Measurements from ENCODE around the gene LRMDA. TPM values are rescaled to one million over a fixed set of nuclear protein-coding genes. Genes with fewer than 3 reads are reported as not detected.

Gene LRMDA
- total and polyA plus RNA-seq, 2 of the 4 experiments (the other 2 are of a cell fraction), result 0.07 TPM; not detected in 1

GRCh38 chr10:75765789-75766096 lies 334.3 kb downstream of the LRMDA start:
- no peaks in the 10 kb centered on the region for H4K20me1 ChIP-seq (ENCODE audit: insufficient read depth, low read length)
- no peaks in the 10 kb centered on the region for H3K36me3 ChIP-seq (ENCODE audit: control insufficient read depth, insufficient read depth, low read length)
- H2AFZ ChIP-seq (replicated peaks; ENCODE audit: low read length, poor library complexity), result no peak overlapping the region
- H3K18ac ChIP-seq (ENCODE audit: low read depth, low read length), result no peak overlapping the region
- H3K4me2 ChIP-seq (ENCODE audit: low read depth, low read length), result no peak overlapping the region
- intact Hi-C loops (cut with micrococcal nuclease), result no loop called here
- no CpG with 5 or more reads among the region's 5 CpGs for WGBS, 2 experiments (ENCODE audit: extremely low coverage in 2 of 2, insufficient read length in 1 of 2)
- no TSS peak for BruUV-seq (replicated peaks)
- no peak overlapping the region for H4K5ac ChIP-seq (ENCODE audit: low read depth, low read length)
- H3K9me3 ChIP-seq (ENCODE audit: control insufficient read depth, insufficient read depth, low read length), result no peaks in the 10 kb centered on the region
- H3K9ac ChIP-seq (ENCODE audit: low read depth, low read length), result no peak overlapping the region
- H2AK5ac ChIP-seq (ENCODE audit: low read depth, low read length), result no peak overlapping the region
- no peak overlapping the region for H3K23ac ChIP-seq (ENCODE audit: low read depth, low read length)
- ATAC-seq (ENCODE audit: low read depth) (no peak), DNase-seq (no peak)
- no peak overlapping the region for H2AK9ac ChIP-seq (replicated peaks; ENCODE audit: low read depth, low read length, poor library complexity)
- no peaks in the 10 kb centered on the region for H3K79me1 ChIP-seq (ENCODE audit: low read depth in 1 of 2, low read length in 2 of 2)
- H2BK15ac ChIP-seq (ENCODE audit: low read depth, low read length), result no peak overlapping the region
- H3K27ac ChIP-seq (ENCODE audit: insufficient read depth, low read length), result no peak overlapping the region
- no peaks in the 10 kb centered on the region for H3K4me1 ChIP-seq (ENCODE audit: control insufficient read depth, insufficient read depth, low read length)
- no peak overlapping the region for H2BK5ac ChIP-seq (ENCODE audit: low read depth, low read length, poor library complexity, severe bottlenecking)
- H3K4ac ChIP-seq (ENCODE audit: low read depth, low read length), result no peak overlapping the region
- dilution Hi-C loops (cut with HindIII; ENCODE audit: low sequenced_read_pairs, unreplicated experiment), result no loop called here
- in situ Hi-C loops (cut with MboI; ENCODE audit: low sequenced_read_pairs), result no loop called here
- POLR2A ChIA-PET (ENCODE audit: unreplicated experiment), result no interaction called here
- no peak overlapping the region for H4K91ac ChIP-seq (ENCODE audit: insufficient read depth, low read depth, low read length)
- H3K56ac ChIP-seq (ENCODE audit: extremely low read depth, insufficient read depth, low read length), result no peak overlapping the region
- CTCF ChIA-PET, result no interaction called here
- H3K27me3 ChIP-seq (ENCODE audit: control insufficient read depth, insufficient read depth, low read length), result no peaks in the 10 kb centered on the region
- H2BK20ac ChIP-seq (ENCODE audit: low read depth, low read length), result no peak overlapping the region
- H3K4me3 ChIP-seq (ENCODE audit: insufficient read depth, low read depth, low read length), result no peak overlapping the region
- H2BK120ac ChIP-seq (ENCODE audit: low read depth, low read length), result no peak overlapping the region
- no peak overlapping the region for H3K14ac ChIP-seq (replicated peaks; ENCODE audit: low read depth, low read length)
- no peaks in the 10 kb centered on the region for H3K9me1 ChIP-seq (ENCODE audit: insufficient read depth, low read length)
- H4K8ac ChIP-seq (ENCODE audit: low read depth in 2 of 2, low read length in 2 of 2), result no peak overlapping the region
- TF ChIP-seq MAFK (IDR thresholded peaks at IDR 0.05; ENCODE audit: low read depth, low read length) (no peak), NFE2L2 (IDR thresholded peaks at IDR 0.05; ENCODE audit: low read depth, low read length) (no peak), MXI1 (IDR thresholded peaks at IDR 0.05; ENCODE audit: borderline replicate concordance, low read depth, low read length) (no peak), BHLHE40 (IDR thresholded peaks at IDR 0.05; ENCODE audit: low read depth, low read length) (no peak), SMC3 (IDR thresholded peaks at IDR 0.05; ENCODE audit: low read depth, low read length) (no peak), RFX5 (IDR thresholded peaks at IDR 0.05; ENCODE audit: low read depth, low read length) (no peak), CEBPB (IDR thresholded peaks at IDR 0.05; ENCODE audit: low read depth, low read length) (no peak), MAZ (IDR thresholded peaks at IDR 0.05; ENCODE audit: borderline replicate concordance, low read depth, low read length) (no peak)
- TF ChIP-seq, protein P1, sequence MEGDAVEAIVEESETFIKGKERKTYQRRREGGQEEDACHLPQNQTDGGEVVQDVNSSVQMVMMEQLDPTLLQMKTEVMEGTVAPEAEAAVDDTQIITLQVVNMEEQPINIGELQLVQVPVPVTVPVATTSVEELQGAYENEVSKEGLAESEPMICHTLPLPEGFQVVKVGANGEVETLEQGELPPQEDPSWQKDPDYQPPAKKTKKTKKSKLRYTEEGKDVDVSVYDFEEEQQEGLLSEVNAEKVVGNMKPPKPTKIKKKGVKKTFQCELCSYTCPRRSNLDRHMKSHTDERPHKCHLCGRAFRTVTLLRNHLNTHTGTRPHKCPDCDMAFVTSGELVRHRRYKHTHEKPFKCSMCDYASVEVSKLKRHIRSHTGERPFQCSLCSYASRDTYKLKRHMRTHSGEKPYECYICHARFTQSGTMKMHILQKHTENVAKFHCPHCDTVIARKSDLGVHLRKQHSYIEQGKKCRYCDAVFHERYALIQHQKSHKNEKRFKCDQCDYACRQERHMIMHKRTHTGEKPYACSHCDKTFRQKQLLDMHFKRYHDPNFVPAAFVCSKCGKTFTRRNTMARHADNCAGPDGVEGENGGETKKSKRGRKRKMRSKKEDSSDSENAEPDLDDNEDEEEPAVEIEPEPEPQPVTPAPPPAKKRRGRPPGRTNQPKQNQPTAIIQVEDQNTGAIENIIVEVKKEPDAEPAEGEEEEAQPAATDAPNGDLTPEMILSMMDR (conservative IDR thresholded peaks at IDR 0.05; ENCODE audit: low read depth, low read length), result no peak

Data from IMR-90 (cell line).